ENCODE measurements around the gene BOLL.

BOLL gene

GRCh38 chr2:197804049-197804757 is 19.1 kb upstream of the BOLL start, which contains the start of gene PLCL1:
TSS of gene PLCL1 (plus strand) at chr2:197804593.
- Histone ChIP-seq H3K27ac (ENCODE audit: low read depth, low read length) (no peak within 1 kb of the TSS), H3K9me2 (replicated peaks; ENCODE audit: control insufficient read depth, low read length) (no peaks in the 10 kb centered on the region), H3K79me2 (ENCODE audit: control insufficient read depth, low read length) (no peaks in the 10 kb centered on the region), H3K4me1 (ENCODE audit: control insufficient read depth, low read length) (peaks cover 10% of the 10 kb centered on the region), H3F3A (ENCODE audit: control insufficient read depth, insufficient read depth) (no peaks in the 10 kb centered on the region), H3K36me3 (ENCODE audit: control insufficient read depth, low read length) (no peaks in the 10 kb centered on the region), H3K4me2 (ENCODE audit: low read length) (peak within 1 kb of the TSS; percentile 82), H3K27me3 (ENCODE audit: control insufficient read depth, low read length) (peaks cover 74% of the 10 kb centered on the region), H3K9me3 (ENCODE audit: control insufficient read depth, insufficient read depth, low read length) (no peaks in the 10 kb centered on the region), H3K4me3 (ENCODE audit: low read length) (peak within 1 kb of the TSS; percentile 73), H4K20me1 (ENCODE audit: control insufficient read depth, insufficient read depth, low read depth, low read length) (no peaks in the 10 kb centered on the region)
- TF ChIP-seq EZH2phosphoT487 (IDR thresholded peaks at IDR 0.05; ENCODE audit: borderline replicate concordance, low read length) (no peak), CTCF (IDR thresholded peaks at IDR 0.05; ENCODE audit: low read depth, low read length, poor library complexity, severe bottlenecking) (no peak)

- no peak overlapping the region for H3K27ac ChIP-seq (ENCODE audit: low read depth, low read length)
- no peaks in the 10 kb centered on the region for H3F3A ChIP-seq (ENCODE audit: control insufficient read depth, insufficient read depth)
- peaks cover 10% of the 10 kb centered on the region for H3K4me1 ChIP-seq (ENCODE audit: control insufficient read depth, low read length)
- no peaks in the 10 kb centered on the region for H3K9me2 ChIP-seq (replicated peaks; ENCODE audit: control insufficient read depth, low read length)
- TF ChIP-seq CTCF (IDR thresholded peaks at IDR 0.05; ENCODE audit: low read depth, low read length, poor library complexity, severe bottlenecking) (peak; percentile 69), EZH2phosphoT487 (IDR thresholded peaks at IDR 0.05; ENCODE audit: borderline replicate concordance, low read length) (no peak)
- no peak overlapping the region for H3K4me3 ChIP-seq (ENCODE audit: low read length)
- H3K27me3 ChIP-seq (ENCODE audit: control insufficient read depth, low read length): peaks cover 70% of the 10 kb centered on the region
- no peaks in the 10 kb centered on the region for H4K20me1 ChIP-seq (ENCODE audit: control insufficient read depth, insufficient read depth, low read depth, low read length)
- no peaks in the 10 kb centered on the region for H3K36me3 ChIP-seq (ENCODE audit: control insufficient read depth, low read length)
- H3K79me2 ChIP-seq (ENCODE audit: control insufficient read depth, low read length): no peaks in the 10 kb centered on the region
- no peaks in the 10 kb centered on the region for H3K9me3 ChIP-seq (ENCODE audit: control insufficient read depth, insufficient read depth, low read length)
- no peak overlapping the region for H3K4me2 ChIP-seq (ENCODE audit: low read length)
Measured at GRCh38 chr2:197803033-197803444, 17.9 kb upstream of the BOLL start.

- Histone ChIP-seq H3K9me3 (ENCODE audit: control insufficient read depth, insufficient read depth, low read length) (no peaks in the 10 kb centered on the region), H3K4me2 (ENCODE audit: low read length) (no peak overlapping the region), H3K9me2 (replicated peaks; ENCODE audit: control insufficient read depth, low read length) (no peaks in the 10 kb centered on the region), H3K4me1 (ENCODE audit: control insufficient read depth, low read length) (peaks cover 10% of the 10 kb centered on the region), H3F3A (ENCODE audit: control insufficient read depth, insufficient read depth) (no peaks in the 10 kb centered on the region), H4K20me1 (ENCODE audit: control insufficient read depth, insufficient read depth, low read depth, low read length) (no peaks in the 10 kb centered on the region), H3K79me2 (ENCODE audit: control insufficient read depth, low read length) (no peaks in the 10 kb centered on the region), H3K4me3 (ENCODE audit: low read length) (no peak overlapping the region), H3K27me3 (ENCODE audit: control insufficient read depth, low read length) (peaks cover 54% of the 10 kb centered on the region), H3K27ac (ENCODE audit: low read depth, low read length) (no peak overlapping the region), H3K36me3 (ENCODE audit: control insufficient read depth, low read length) (no peaks in the 10 kb centered on the region)
- TF ChIP-seq EZH2phosphoT487 (IDR thresholded peaks at IDR 0.05; ENCODE audit: borderline replicate concordance, low read length): no peak
Measured at GRCh38 chr2:197801033-197801432, 15.9 kb upstream of the BOLL start.

- Histone ChIP-seq H3K4me2 (ENCODE audit: low read length) (no peak overlapping the region), H3F3A (ENCODE audit: control insufficient read depth, insufficient read depth) (no peaks in the 10 kb centered on the region), H3K9me3 (ENCODE audit: control insufficient read depth, insufficient read depth, low read length) (no peaks in the 10 kb centered on the region), H3K79me2 (ENCODE audit: control insufficient read depth, low read length) (no peaks in the 10 kb centered on the region), H3K9me2 (replicated peaks; ENCODE audit: control insufficient read depth, low read length) (no peaks in the 10 kb centered on the region), H3K27ac (ENCODE audit: low read depth, low read length) (no peak overlapping the region), H4K20me1 (ENCODE audit: control insufficient read depth, insufficient read depth, low read depth, low read length) (no peaks in the 10 kb centered on the region), H3K4me1 (ENCODE audit: control insufficient read depth, low read length) (peaks cover 7% of the 10 kb centered on the region), H3K36me3 (ENCODE audit: control insufficient read depth, low read length) (no peaks in the 10 kb centered on the region), H3K27me3 (ENCODE audit: control insufficient read depth, low read length) (peaks cover 44% of the 10 kb centered on the region), H3K4me3 (ENCODE audit: low read length) (no peak overlapping the region)
- TF ChIP-seq EZH2phosphoT487 (IDR thresholded peaks at IDR 0.05; ENCODE audit: borderline replicate concordance, low read length) (no peak), CTCF (IDR thresholded peaks at IDR 0.05; ENCODE audit: low read depth, low read length, poor library complexity, severe bottlenecking) (no peak)
Measured at GRCh38 chr2:197800091-197800490, 15.0 kb upstream of the BOLL start.

All from DOHH2 (cell line).